EH (cell line): ENCODE measurements around the gene LCN15.

Experiments
- DNase-seq: peaks from one replicate; pipeline ENCODE4 v3.0.0-alpha.2; 2015; ENCODE audit warnings: low read depth

The LCN15 gene

GRCh38 chr9:136722093-136722968 is 42.0 kb downstream of the LCN15 start:
- DNase-seq: no peak

DNA sequence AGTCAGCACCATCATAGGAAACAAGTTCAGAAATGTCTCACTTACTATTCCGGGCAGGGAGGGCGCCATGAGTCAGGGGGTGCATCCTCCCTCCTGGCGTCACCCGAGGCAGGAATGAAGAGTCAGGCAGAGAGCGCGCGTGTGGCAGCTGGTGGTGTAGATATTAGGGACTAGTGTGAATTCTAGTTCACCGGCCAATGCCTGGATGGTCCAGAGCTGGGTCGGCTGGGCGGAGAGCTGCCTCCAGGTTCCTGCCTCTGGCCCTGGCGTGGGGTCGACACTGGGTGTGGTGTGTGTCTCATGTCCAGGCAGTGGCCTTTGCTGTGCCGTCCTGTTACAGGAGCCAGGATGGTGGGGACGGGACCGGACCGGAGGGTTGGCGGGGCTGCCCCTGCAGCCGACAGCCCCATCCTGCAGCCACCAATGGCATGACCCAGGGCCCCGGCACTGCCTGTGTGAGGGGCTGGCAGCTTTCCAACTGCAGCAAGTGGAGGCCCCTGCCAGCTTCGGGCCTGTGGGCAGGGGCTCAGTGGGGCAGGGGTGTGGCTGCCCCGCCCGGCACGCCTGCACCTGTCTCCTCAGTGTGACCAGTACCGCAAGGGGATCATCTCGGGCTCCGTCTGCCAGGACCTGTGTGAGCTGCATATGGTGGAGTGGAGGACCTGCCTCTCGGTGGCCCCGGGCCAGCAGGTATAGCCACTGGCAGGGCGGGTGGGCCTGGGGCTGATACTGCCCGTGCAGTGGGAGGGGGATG is 42.8 kb downstream of the LCN15 start:
- DNase-seq: peak; percentile 81

DNA sequence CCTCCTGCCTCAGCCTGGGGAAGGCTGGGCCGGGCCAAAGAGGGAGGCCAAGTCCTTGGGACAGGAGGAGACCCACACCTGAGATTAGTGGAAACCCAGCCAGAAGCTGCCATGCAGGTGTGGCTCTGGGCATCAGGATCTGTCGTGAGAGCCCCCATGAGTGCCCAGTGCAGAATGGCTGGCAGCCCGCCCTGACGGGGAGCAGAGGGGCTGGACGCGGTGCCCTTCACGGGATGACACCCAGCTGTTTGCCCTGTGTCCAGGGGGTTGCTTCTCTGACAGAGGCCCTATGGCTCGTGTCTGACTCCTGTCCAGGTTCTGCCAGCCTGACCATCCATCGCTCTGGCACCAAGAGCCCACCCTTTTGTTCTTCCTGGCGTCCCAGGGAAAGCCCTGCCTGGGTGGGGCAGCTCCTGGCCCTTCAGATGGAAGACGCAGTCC is 43.4 kb downstream of the LCN15 start:
- no peak for DNase-seq

DNA sequence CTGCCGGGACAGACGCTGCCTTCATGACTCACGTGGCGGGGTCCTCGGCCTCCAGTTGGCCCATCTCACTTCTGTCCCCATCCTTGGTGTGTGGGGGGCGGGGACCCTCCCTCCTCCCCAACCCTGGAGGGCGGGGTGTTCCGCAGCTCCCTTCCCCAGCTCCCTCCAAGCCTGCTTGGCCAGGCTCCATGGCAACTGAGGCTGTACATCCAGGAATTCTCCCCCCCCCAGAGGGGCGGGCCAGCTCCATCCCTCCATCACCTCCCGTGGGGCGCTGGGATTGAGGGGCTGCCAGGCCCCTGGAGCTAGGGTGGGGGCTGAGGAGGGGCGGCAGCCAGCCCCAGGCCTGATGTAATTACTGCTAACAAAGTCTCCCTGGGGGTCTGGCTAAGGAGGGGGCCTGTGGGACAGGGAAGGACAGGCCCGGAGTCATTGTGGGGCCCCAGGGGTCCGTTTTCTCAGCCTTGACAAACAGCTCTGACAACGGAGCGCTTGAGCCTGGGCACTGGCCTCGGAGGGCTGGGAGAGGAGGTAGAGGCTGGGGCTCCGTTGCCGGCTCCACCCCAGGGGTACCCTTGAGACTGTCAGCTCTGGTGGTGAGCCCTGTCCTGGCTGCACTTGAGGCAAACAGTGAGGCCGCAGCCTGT is 43.9 kb downstream of the LCN15 start:
- DNase-seq: peak; percentile 49

GRCh38 chr9:136719195-136719880 is 45.0 kb downstream of the LCN15 start:
- DNase-seq: no peak

DNA sequence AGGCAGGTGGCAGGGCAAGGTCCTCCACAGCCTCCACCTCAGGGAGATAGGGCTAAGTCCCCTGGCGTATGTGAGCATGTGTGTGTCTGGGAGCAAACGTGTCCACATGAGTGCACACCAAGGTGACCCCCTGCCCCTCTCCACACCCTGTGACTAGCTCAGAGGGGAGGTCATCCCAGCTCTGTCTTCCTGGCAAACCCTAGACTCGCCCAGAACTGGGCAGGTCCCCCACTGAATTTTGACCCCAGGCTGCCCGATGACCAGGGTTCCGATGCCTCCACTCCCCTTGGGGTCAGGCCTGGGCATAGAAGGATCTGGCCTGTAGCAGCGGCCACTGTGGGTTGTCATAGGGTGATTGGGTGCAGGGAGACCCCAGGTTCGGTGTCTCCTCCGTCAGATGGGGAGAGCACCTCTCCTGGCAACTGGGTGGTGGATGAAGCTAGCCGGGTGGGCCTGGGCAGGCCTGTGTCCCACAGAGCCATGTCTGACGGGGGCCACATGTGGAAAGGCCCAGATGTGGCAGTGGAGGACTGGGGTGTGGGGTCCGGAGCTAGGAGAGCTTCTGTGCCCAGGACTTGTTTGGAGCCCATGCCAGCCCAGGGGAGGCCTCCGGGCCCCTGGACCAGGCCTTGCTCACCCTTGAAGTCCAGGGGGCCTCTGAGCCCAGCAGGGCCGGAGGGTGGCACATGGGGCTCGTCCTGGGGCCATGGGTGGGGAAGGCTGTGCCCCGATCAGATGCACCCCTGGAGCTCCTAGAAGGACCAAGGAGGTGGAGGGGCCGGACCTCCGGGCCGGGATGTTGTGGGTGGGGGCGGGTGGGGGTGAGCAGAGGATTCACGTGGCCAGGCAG is 45.7 kb downstream of the LCN15 start:
- no peak for DNase-seq

DNA sequence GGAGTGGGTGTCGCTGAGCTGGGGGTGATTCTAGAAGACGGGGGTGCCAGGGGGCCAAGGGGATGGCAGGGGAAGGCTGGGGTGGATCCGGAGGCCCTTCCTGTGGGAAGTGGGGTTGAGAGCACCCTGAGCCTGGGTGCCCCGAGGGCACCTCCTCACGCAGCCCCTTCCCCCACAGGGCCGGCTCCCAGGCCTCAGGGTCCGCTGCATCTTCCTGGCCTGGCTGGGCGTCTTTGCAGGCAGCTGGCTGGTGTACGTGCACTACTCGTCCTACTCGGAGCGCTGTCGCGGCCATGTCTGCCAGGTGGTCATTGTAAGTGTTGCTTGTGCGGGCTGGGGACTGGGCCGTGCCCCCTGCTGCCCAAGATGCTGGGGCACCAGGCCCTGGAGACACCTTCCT is 46.9 kb downstream of the LCN15 start:
- DNase-seq: no peak

DNA sequence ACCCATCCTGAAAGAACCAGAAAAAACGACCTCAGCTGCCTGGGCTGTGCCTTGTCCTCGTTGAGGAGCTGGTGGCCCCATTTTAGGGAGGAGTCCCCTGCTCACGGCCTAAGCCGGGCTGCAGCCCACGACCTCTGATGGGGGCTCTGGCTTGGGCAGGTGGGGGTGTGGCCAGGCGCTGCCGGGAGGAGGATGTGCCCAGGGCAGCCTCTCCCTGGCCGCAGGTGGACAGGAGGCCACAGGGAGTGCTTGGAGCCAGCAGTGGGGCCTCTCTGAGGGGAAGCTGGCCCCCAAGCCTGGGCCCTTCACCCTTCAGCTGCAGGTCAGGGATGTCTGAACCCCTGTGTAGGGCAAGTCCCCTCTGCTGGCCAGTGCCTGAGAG is 49.4 kb downstream of the LCN15 start:
- no peak for DNase-seq

DNA sequence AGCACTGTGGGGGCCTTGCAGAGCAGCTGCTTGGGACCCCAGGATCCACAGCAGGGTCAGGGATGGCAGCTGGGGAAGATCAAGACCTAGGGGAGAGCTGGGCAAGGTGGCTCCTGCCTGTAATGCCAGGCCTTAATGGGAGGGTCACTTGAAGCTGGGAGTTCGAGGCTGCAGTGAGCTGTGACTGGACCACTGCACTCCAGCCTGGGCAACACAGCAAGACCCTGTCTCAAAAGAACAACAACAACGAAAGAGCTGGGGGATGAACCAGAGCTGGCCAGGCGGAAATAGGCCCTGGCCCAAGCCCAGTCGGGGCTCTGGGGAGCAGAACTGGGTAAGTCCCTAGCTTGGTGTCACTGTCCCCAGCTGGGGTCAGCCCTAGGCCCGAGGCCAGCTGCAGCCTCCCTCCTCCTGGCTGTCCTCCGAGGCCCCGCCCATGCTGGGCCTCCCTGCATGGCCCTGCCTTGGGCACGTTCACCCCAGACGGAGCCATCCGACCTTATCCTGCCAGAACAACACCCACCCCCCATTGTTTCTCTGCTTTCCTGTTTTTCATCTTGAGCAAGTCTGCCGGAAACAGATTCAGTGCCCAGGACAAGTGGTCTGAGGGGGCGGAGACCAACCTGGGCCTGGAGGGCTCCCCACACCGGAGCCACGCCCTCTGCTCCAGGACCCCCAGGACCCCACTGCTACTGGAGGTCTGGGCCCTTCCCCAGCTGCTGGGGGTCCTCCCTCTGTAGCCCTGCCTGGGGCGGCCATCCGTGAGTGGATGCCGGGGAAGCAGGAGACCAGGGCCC is 50.0 kb downstream of the LCN15 start:
- DNase-seq: no peak

- no peak for DNase-seq
These were observed 50.8 kb downstream of the LCN15 start for GRCh38 chr9:136713550-136713949.

- no peak for DNase-seq
These were observed 51.4 kb downstream of the LCN15 start for GRCh38 chr9:136712690-136713544.

- no peak for DNase-seq
These were observed 52.3 kb downstream of the LCN15 start, which contains the start of gene DIPK1B for GRCh38 chr9:136711751-136712689. Gene DIPK1B, plus strand, starts transcription at chr9:136712572. Its CDS starts 94 bp downstream, at chr9:136712666.

- DNase-seq: peak; percentile 72
These were observed 53.1 kb downstream of the LCN15 start for GRCh38 chr9:136711219-136711648.

GRCh38 chr9:136710543-136710942 is 53.8 kb downstream of the LCN15 start:
- peak; percentile 34 for DNase-seq
